Measurements from ENCODE around the gene LIN37.

DNA sequence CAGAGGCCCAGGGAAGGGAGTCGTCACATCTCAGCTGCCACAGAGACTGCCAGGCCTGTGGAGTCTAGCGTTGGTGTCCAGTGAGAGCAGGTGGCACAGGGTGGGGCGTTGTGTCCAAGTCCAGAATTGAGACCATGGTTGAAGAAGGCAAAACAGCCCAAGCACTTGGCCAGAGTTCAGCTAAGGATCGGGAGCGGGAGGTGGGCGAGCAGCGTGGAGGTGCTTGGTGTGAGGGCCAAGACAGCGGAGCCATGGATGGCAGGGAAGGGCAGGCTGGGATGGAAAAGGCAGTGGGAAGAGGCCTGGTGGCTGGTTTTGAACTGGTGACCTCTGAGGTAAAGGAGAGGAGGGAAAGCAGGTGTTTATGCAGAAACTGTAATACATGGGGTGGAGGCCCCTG lies 14.1 kb upstream of the LIN37 start:
- TF ChIP-seq, protein P1, sequence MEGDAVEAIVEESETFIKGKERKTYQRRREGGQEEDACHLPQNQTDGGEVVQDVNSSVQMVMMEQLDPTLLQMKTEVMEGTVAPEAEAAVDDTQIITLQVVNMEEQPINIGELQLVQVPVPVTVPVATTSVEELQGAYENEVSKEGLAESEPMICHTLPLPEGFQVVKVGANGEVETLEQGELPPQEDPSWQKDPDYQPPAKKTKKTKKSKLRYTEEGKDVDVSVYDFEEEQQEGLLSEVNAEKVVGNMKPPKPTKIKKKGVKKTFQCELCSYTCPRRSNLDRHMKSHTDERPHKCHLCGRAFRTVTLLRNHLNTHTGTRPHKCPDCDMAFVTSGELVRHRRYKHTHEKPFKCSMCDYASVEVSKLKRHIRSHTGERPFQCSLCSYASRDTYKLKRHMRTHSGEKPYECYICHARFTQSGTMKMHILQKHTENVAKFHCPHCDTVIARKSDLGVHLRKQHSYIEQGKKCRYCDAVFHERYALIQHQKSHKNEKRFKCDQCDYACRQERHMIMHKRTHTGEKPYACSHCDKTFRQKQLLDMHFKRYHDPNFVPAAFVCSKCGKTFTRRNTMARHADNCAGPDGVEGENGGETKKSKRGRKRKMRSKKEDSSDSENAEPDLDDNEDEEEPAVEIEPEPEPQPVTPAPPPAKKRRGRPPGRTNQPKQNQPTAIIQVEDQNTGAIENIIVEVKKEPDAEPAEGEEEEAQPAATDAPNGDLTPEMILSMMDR (IDR thresholded peaks at IDR 0.05; ENCODE audit: insufficient read depth, low read length, poor library complexity, severe bottlenecking) = no peak
- TF ChIP-seq EZH2phosphoT487 (conservative IDR thresholded peaks at IDR 0.05; ENCODE audit: low read length) = no peak
